Esophagus muscularis mucosa (tissue), 4 donors: Measurements from ENCODE around the gene DVL1. TPM values are rescaled to one million over a fixed set of nuclear protein-coding genes. Genes with fewer than 3 reads are reported as not detected.
A peak's percentile ranks its signal among the peaks of the same experiment; 100 is the strongest.

Experiments used
- DNase-seq: peaks from one replicate; pipeline ENCODE4 v3.0.0-alpha.2; 2017; ENCODE audit errors: extremely low spot score
- H3K27ac ChIP-seq, 4 donors: fragments of 200-600 bp; sonication (generic); replicated peaks in 1 of 4; 1 replicate in 3 of 4; 2 replicates in 1 of 4; pipeline ENCODE4 v1.5.1; 2016 to 2019; ENCODE audit warnings: mild to moderate bottlenecking in 1 of 4
- H3K27me3 ChIP-seq, 4 donors: fragments of 200-600 bp; sonication (generic); one replicate each; pipeline versions ENCODE4 v1.5.1 to v1.6.0; 2016 to 2019
- H3K36me3 ChIP-seq, 4 donors: fragments of 200-600 bp; sonication (generic); one replicate each; pipeline ENCODE4 v1.5.1; 2016 to 2019
- H3K4me1 ChIP-seq, 4 donors: fragments of 200-600 bp; sonication (generic); one replicate each; pipeline ENCODE4 v1.5.1; 2016 to 2019
- H3K4me3 ChIP-seq, 4 donors: fragments of 200-600 bp; sonication (generic); 1 replicate in 2 of 4; 2 replicates in 2 of 4; pipeline ENCODE4 v1.5.1; 2016 to 2019; ENCODE audit warnings: mild to moderate bottlenecking in 4 of 4, moderate library complexity in 1 of 4
- H3K9me3 ChIP-seq, 4 donors: fragments of 200-600 bp; sonication (generic); 1 replicate in 3 of 4; 2 replicates in 1 of 4; pipeline ENCODE4 v1.5.1; 2016 to 2019
- CTCF ChIP-seq, 3 experiments: fragments of 200-600 bp in 2 of 3; fragments of 450-650 bp in 1 of 3; sonication (generic) in 2 of 3; IDR thresholded peaks; one replicate each; pipeline ENCODE4 v1.5.1; 2017 to 2019; ENCODE audit warnings: antibody characterized with exemption in 3 of 3, mild to moderate bottlenecking in 2 of 3, moderate library complexity in 1 of 3
- EP300 ChIP-seq: sonication (generic); formaldehyde crosslinking; IDR thresholded peaks from one replicate; pipeline ENCODE4 v1.6.1; 2017; ENCODE audit warnings: antibody characterized with exemption
- POLR2A ChIP-seq: fragments of 450-650 bp; IDR thresholded peaks from one replicate; pipeline ENCODE4 v1.6.1; 2017; ENCODE audit warnings: antibody characterized with exemption, moderate library complexity, mild to moderate bottlenecking, low read depth
- POLR2AphosphoS5 ChIP-seq, 2 donors: sonication (generic); formaldehyde crosslinking; IDR thresholded peaks; one replicate each; pipeline ENCODE4 v1.6.1; 2017; ENCODE audit warnings: antibody characterized with exemption in 2 of 2
- WGBS: methylation state at CpG from one replicate; pipeline ENCODE4 v1.1.5; 2018; 5-methylcytosine and 5-hydroxymethylcytosine counted together
- intact Hi-C: fragments of 100-400 bp; cut with DNase I; formaldehyde crosslinking; loops from one replicate; pipeline ENCODE4 v1.15.1; 2023
- total RNA-seq, 4 donors: library from RNA; depleted of rRNA; stranded (reverse); fragments of >200 nt; gene quantifications; one replicate each; pipeline versions ENCODE4 v1.1.0 to v1.2.1, GENCODE V29; 2016

Gene DVL1
- total RNA-seq, 4 donors from 2014 or later, result 66.9 to 141 (median 114) TPM

DNA sequence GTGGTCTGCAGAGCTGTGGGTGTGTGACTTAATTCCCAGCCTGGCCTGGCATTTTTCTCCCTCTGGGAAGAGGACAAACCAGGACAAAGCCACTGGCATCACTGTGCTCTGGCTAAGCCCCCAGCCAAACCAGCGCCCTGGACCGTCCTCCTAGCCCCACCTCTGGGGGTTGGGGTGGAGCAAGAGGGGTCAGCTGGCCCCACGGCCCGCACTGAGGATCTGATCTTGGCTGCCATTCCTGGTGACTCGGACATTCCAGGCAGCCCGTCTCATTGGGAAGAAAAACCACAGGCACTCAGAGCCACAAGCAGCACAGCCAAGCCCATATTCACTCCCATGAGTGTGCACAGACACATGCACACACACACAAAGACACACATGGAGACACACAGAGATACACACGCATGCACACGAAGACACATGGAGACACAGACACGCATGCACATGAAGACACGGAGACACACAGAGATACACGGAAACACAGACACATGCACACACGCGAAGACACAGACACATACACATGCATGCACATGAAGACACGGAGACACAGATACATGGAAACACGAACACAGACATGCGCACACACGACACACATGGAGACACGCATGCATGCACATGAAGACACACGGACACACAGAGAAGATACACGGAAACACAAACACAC, 11.4 kb upstream of the DVL1 start:
- peaks cover 12 to 68% (median 63%) of the 10 kb centered on the region in 4 donors for H3K4me1 ChIP-seq
- TF ChIP-seq POLR2AphosphoS5 (IDR thresholded peaks at IDR 0.05), result peak; percentile 34 to 45
- TF ChIP-seq EP300, result no peak
- intact Hi-C loops, result no loop called here
- H3K27me3 ChIP-seq, result peaks cover 0 to 44% (median 7%) of the 10 kb centered on the region in 4 donors
- H3K9me3 ChIP-seq, result no peaks in the 10 kb centered on the region
- WGBS, result 71% methylated on average over 18 of the region's 20 CpGs
- H3K27ac ChIP-seq, result peak overlapping the region; percentile 81 to 88 (median 84)
- H3K4me3 ChIP-seq, result no peak overlapping the region
- H3K36me3 ChIP-seq, result no peaks in the 10 kb centered on the region
- DNase-seq, result no peak

DNA sequence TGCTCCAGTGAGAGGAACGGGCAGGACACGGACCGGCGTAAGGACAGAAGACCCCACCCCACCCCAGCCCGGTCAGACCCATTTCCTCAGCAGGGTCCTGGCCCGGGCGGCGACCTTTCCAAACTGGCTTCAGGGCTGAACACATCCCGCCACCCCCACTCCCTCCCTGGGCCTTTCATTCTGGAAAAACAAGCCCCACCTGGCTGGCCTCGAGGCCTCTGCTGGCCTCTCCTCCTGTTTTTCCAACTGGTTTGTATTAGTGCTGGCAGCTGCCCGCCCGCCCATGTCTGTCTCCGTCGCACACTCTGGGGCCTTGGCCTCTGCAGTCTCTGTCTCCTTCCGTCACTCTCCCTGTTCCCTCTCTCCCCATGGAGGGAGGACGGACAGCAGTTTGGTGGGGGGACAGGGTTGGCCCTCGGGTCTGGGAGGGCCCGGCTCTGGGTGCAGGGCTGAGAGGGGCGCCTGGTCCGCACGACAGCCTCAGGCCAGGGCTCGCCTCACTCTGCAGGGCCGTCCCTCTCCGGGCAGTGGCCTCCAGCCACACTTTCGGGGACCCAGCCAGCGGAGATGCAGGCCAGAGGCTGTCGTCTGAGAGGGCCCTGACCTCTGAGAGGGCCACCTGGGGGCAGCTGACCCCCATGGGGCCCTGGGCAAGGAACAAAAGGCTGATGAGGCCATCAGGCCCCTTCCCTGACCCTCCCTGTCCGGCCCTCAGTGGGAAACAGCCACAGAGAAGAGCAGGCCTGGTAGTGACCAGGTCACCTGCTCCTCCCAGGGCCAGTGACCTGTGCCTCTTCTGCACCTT, 10.6 kb upstream of the DVL1 start:
- TF ChIP-seq EP300, result no peak
- TF ChIP-seq POLR2AphosphoS5 (IDR thresholded peaks at IDR 0.05), result peak in 1 of 2 donors; percentile 14
- TF ChIP-seq CTCF (IDR thresholded peaks at IDR 0.05), result no peak
- Histone ChIP-seq H3K27me3 (peaks cover 0 to 52% (median 11%) of the 10 kb centered on the region in 4 donors), H3K27ac (peak overlapping the region; percentile 81 to 88 (median 84)), H3K9me3 (no peaks in the 10 kb centered on the region), H3K36me3 (peaks cover 0 to 2% (median 0%) of the 10 kb centered on the region in 4 donors), H3K4me1 (peaks cover 20 to 75% (median 71%) of the 10 kb centered on the region in 4 donors), H3K4me3 (no peak overlapping the region)
- intact Hi-C loops, result no loop called here
- DNase-seq, result no peak
- WGBS, result 52% methylated on average over 16 of the region's 28 CpGs

DNA sequence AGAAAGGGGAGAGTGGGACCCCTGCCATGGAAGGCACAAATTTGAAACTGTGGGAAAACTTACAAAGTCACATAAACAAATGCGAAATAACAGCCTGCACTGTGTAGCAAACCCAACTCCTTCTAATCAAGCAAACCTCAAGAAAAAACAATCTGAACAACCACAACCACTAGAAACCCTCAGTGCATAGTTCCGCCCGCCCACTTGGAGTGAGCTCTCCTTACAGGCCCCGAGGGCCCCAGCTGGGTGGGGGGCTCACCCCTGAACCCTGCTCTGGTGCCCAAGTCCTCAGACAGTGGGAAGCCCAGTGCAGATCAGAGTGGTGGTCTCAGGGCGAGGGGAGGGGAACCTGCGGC, 10.1 kb upstream of the DVL1 start:
- H3K27me3 ChIP-seq, result peaks cover 0 to 58% (median 16%) of the 10 kb centered on the region in 4 donors
- H3K4me1 ChIP-seq, result peaks cover 26 to 81% (median 77%) of the 10 kb centered on the region in 4 donors
- no peaks in the 10 kb centered on the region for H3K9me3 ChIP-seq
- no peak for DNase-seq
- peak overlapping the region; percentile 81 to 88 (median 84) for H3K27ac ChIP-seq
- peak overlapping the region in 1 of 4 donors; percentile 69 for H3K4me3 ChIP-seq
- TF ChIP-seq POLR2AphosphoS5 (IDR thresholded peaks at IDR 0.05), result no peak
- no peak for TF ChIP-seq CTCF (IDR thresholded peaks at IDR 0.05)
- no peak for TF ChIP-seq POLR2A
- intact Hi-C loops, result no loop called here
- WGBS, result 69% methylated on average over 6 of the region's 6 CpGs
- H3K36me3 ChIP-seq, result peaks cover 0 to 8% (median 3%) of the 10 kb centered on the region in 4 donors

GRCh38 chr1:1358433-1359271, 9.4 kb upstream of the DVL1 start, which contains the start of gene MXRA8:
MXRA8 (minus strand) TSS chr1:1358555; CDS start chr1:1358504, 51 bp downstream.
- H3K4me1 ChIP-seq, result peaks cover 32 to 87% (median 83%) of the 10 kb centered on the region in 4 donors
- TF ChIP-seq EP300 (no peak), POLR2AphosphoS5 (IDR thresholded peaks at IDR 0.05) (peak; percentile 42 to 71)
- H3K4me3 ChIP-seq, result peak within 1 kb of the TSS; percentile 47 to 69 (median 57)
- 16% methylated on average over 9 of the region's 29 CpGs for WGBS
- H3K36me3 ChIP-seq, result peaks cover 0 to 14% (median 6%) of the 10 kb centered on the region in 4 donors
- DNase-seq, result no peak
- intact Hi-C loops, result no loop called here
- no peaks in the 10 kb centered on the region for H3K9me3 ChIP-seq
- H3K27me3 ChIP-seq, result peaks cover 0 to 64% (median 21%) of the 10 kb centered on the region in 4 donors
- H3K27ac ChIP-seq, result peak within 1 kb of the TSS; percentile 81 to 88 (median 84)

GRCh38 chr1:1357871-1358432, 8.7 kb upstream of the DVL1 start:
- Histone ChIP-seq H3K36me3 (peaks cover 0 to 21% (median 7%) of the 10 kb centered on the region in 4 donors), H3K4me1 (peaks cover 39 to 94% (median 90%) of the 10 kb centered on the region in 4 donors), H3K9me3 (no peaks in the 10 kb centered on the region), H3K4me3 (peak overlapping the region; percentile 47 to 69 (median 57)), H3K27me3 (peaks cover 0 to 71% (median 25%) of the 10 kb centered on the region in 4 donors), H3K27ac (peak overlapping the region; percentile 81 to 88 (median 84))
- TF ChIP-seq CTCF (IDR thresholded peaks at IDR 0.05) (no peak), POLR2AphosphoS5 (IDR thresholded peaks at IDR 0.05) (no peak), POLR2A (no peak), EP300 (no peak)
- WGBS, result 6% methylated on average over 7 of the region's 18 CpGs
- intact Hi-C loops, result no loop called here
- DNase-seq, result no peak
